NCI-H1092 (cell line): ENCODE measurements around the gene C1orf141.
"Not testable (repeated sequence)": the region's sequence is repeated elsewhere in the genome, so short reads cannot be mapped to it uniquely, and the experiment has no call there.

Experiments used
- DNase-seq: peaks from one replicate; lab custom pipeline; 2025; lab: John Stamatoyannopoulos, UW

C1orf141 gene

DNA sequence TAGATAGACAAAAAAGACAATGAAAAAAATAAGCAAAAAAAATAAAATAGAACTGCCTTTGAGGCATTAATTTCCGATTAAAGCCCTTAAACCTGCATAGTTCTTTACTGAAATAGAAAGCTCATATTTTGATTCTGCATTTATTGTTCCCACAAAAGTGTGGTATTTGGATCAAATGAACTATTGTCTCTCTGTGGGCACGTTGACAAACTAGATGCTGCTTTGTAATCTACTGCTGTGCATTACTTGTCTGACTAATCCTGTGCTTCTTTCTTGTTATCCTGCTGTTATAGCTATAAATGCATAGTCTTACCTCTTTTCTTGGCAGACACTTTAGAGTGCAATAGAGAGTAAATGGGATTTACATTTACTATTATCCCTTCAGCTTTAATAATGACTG lies 49.4 kb downstream of the C1orf141 start:
- DNase-seq, result no peak

DNA sequence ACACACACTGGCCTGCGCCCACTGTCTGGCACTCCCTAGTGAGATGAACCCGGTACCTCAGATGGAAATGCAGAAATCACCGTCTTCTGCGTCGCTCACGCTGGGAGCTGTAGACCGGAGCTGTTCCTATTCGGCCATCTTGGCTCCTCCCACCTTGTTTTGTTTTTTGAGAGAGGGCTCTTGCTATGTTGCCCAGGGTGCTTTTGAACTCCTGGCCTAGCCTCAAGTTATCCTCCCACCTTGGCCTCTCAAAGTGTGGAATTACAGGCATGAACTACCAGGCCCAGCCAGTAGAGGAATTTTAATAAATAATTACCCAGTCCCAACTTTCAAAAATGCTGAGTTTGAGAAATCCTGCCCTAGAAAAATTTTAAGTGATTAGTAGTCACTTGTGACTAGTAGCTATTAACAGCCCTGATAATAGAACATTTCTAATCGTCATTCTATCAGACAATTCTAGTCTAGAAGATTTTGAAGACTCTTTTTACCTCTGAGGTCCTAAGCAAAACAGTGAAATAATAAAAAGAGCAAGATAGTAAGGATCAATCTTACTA lies 49.9 kb downstream of the C1orf141 start:
- no peak for DNase-seq

DNA sequence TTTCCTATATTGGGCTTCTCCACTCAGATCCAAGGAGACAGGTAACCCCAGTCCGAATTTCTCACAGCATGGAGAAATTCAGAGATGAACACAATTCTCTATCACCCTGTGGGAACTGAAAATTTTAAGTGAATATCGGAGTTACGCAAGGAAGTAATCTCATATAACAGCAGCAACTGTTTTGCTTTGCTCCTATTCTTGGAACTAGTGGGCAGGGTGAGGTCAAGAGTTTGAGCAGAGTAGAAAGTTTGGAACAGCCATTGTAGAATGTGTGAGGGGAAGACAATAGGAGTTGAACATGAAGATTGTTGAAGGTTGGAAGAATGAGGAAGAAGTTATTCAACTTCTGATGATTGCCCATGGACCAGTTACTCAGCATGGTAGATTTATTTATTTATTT lies 56.5 kb downstream of the C1orf141 start:
- no peak for DNase-seq

DNA sequence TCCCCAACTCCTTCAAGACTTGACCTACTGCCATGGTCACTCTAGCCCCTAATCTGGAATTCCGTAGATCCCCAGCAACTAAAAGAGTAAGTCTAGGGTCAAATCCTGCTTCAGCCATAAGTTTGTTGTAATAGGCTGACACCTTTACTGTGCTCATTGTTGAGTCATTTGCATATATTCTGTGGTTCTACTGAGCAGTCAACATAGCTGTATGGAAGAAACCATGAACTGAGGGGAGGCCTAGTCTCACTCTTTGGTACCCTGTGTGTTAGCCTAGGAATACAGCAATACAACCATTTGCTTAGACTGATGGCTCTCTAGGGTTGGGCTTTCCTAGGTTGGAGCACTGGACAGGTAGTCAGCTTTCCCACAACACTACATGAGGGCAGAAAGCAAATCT lies 57.2 kb downstream of the C1orf141 start:
- DNase-seq, result no peak

DNA sequence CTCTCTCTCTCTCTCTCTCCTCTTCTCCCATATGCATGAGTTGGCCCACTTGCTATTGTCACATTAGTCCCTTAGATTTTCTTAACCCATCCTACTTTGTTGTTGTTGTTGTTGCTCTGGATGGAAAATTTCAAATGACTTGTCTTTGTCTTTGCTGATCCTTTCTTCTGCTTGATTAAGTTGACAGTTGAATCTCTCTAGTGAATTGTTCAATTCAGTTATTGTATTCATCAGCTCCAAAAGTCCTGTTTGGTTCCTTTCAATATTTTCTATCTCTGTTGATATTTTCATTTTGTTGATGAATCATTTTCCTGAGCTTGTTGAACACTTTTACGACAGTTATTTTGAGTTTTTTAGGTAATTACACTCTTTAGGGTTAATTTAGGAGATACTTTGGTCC lies 62.0 kb downstream of the C1orf141 start:
- no peak for DNase-seq

DNA sequence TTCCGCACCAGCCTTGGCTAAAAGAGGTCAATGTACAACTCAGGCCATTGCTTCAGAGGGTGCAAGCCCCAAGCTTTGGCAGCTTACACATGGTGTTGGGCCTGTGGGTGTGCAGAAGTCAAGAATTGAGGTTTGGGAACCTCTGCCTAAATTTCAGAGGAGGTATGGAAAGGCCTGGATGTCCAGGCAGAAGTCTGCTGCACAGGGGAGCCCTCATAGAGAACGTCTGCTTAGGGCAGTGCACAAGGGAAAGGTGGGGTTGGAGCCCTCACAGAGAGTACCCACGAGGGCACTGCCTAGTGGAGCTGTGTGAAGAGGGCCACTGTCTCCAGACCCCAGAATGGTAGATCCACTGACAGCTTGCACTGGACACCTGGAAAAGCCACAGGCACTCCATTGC lies 67.1 kb downstream of the C1orf141 start:
- DNase-seq, result not testable (repeated sequence)

DNA sequence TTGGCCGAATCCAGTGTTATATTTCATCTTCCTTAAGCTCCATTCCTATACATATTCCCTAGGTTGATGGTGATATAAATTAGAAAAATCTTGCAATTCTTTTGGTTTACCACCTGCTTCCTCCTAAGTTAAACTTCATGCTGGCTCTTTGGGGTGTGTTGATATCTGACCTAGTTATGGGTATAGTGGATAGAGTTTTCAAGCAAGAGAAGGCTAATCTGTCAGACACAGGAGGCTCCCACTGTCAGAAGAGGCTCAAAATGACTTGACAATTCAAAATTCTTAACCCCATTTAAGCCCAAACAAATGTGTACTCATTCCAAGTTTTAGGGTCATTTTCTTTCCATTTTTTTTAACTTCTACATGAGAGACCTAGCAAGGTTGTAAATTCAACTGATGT lies 72.4 kb downstream of the C1orf141 start:
- DNase-seq, result no peak

DNA sequence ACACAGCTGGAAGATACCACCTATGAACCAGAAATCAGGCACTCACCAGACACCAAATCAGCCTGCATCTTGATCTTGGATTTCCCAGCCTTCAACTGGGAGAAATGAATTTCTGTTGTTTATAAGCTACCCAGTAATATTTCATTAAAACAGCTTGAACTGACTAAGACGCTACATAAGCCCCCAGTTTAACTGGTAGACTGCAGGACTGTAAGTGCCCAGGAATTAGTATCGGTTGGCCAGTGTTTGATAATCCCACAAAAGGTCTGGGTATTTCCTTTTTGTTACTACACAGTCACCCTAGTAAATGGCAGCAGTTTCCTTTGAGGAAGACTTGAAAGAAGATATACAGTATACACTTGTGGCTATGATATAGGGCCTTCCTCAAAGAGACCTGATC lies 73.5 kb downstream of the C1orf141 start:
- no peak for DNase-seq

DNA sequence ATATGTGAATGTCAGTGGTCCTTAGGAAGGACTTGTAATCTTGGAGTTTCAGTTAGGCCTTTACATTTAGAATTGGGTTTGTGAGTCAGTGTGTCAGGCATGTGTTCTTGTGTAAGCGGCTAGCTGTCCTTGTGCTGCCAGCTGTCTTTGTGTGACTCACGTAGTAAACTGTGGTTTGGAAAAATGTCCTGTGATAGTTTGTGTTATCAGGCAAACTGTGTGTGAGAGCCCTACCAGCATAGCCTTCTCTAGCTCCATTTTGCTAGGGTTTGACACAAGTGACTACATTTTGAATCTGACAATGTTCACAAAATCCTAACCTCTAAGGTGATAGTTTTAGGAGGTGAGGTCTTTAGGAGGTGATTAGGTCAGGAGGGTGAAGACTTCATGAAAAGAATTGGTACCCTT lies 74.0 kb downstream of the C1orf141 start:
- no peak for DNase-seq

DNA sequence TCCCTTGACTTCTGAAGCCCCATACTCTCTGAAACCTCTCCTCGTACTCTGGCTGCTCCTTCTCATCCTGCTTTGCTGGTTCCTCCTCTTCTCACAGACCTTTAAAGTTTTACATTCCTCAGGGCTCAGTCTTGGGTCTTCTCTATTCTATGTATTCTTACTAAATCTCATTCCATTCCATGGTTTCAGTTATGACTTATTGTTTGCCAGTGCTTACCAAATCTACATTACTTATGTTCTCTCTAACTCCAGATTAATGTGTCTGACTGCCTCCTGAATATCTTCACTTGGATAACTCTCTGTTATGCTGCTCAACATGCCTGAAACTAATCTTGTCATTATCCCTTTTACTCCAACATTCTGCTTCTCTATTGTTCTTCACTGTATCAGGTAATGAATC lies 75.4 kb downstream of the C1orf141 start:
- no peak for DNase-seq

DNA sequence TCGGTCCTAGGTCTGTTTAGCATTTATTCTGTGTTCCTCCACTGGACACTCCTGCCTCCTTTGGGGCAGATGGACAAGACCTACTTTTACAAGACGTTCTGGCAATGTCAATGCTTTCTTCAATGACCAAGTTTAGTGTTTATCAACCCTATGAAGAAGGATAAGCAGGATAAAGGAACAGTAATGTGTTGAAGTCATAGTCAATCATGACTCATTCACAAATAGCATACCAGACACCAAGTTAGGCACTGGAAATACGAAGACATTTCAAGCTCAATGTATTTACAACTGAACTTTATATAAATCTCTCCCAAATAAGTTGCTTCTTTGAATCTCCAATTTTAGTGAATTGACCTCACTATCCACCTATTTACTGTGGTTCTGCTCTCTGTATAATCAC lies 76.0 kb downstream of the C1orf141 start:
- no peak for DNase-seq

DNA sequence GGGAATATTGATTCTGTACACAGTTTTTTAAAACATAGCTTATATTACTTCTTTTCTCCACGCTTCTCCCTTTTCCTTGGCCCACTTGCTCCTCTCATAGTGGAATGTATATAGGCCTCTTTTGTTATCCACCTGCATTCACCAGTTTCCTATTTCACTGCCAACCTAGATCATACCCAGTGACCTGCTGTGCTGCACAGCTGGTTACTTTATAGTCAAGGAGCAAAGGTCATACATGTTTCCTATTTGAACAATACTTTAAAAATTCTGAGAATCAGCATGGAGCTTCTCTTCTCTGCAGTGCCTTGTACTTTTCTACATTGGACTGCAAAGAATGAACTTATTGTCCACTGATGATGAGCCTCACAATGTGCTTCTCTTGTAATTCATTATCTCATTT lies 76.5 kb downstream of the C1orf141 start:
- no peak for DNase-seq

DNA sequence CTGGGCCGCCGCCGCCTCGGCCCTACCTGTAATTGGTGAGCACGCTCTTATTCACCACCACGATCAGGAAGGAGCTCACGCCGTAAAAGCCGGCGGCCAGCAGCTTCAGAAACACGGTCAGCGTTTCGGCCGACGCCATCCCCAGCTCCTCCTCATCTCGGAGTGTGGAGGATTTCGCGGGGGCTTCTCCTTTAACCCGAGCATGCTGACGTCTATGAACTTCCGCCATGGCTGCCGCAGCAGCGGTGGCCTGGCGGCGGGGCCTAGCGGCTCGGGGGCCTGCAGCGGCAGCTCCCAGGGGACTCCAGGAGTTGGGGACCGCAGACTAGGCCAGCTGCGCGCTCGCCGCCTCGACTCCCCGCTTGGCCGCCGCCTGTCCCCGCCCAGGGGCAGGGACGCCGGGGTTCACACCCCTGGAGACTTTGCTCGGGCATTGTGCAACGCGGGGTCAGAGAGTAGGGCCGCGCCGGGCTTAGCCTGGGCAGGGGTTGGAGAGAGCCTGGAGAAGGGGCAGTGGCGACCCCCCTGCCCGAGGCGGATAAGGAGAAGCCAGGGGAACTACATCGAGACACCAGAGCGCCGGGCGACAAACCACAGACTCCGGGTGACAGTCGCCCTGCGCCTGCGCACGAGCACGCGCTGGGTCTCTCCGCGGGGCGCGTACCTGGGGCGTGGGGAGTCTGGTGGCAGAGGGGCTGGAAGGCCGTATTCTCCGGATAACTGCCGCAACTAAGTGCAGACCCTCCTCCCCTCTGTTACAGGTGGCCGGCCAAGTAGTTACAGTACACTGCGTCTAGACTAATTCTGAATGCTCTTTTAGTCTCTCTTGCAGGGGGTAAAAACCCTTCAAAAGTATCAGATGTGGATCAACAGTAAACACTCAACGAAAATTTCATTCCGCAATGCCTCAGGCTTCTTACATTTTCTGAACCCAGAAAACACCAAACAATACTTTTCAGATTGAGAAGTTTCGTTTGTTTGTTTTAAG lies 80.7 kb downstream of the C1orf141 start, which contains the start of gene SLC35D1:
TSS of gene SLC35D1 (minus strand) at position 364 of the 988 bp plus-strand sequence. CDS start at position 229, 135 bp downstream.
- DNase-seq, result peak; percentile 43

DNA sequence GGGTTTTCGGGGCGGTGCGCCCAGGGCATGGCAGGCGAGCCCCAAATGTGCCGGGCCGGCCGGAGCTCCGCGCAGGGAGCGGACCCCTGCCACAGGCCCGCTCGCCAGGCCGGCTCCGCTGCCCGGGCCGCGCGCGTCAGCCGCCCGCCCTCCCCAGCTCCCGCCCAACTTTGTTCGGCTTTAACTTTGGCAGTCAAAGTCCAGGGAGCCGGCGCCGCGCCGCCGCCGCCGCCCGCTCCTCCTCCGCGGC lies 81.3 kb downstream of the C1orf141 start:
- no peak for DNase-seq

DNA sequence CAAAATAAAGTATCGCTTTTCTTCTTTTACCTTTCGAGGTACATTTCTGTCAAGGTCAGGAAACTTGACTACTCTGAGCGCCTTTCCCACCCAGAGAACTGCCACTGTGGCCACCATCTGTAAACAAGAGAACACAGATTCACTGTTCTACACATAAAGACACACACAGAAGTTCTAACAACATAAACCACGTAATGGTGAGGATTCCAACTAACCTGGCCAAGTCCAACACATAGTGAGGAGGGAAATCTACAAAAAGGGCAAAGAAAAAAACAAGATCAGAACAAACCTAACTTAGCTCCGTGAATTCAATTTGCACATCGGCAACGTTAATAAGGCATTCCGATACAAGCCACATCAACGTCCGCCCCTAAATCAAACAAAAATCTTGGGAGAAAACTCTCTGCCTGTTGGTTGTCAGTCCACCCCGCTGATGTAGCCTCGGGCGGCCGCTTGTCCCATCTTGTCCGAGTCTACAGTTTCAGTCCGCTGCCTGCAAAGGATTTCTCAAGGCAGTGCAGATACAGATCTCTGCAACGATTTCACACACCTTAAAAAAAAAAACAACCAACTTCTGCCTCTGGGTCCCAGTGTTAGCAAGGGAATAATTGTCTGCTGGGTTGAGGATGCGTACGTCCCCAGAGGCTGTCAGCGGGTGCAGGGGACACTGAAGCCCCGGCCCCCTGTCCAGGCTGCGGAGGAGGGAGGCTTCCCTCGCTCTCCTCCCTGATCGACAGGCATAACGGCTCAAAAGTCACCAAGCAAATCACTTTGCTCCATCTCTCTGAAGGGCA lies 81.8 kb downstream of the C1orf141 start:
- DNase-seq, result no peak

DNA sequence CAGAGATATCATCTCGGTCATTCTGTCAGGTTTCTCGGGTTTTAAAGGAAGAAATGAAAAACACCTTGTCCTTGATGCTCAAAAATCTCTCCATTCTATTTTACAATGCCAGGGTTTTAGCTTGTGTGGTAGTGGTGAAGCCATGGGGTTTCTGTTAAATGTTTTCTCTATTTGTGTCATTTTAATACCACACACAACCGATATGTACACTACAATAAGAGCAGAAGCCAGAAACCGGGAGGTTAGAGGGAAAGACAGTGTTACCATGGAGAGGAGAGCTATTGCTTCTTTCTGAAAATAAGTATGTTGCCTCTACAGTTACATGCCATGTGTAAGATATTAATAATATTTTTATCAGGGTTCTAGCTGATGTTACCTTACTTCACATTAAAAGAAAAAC lies 83.6 kb downstream of the C1orf141 start:
- no peak for DNase-seq

DNA sequence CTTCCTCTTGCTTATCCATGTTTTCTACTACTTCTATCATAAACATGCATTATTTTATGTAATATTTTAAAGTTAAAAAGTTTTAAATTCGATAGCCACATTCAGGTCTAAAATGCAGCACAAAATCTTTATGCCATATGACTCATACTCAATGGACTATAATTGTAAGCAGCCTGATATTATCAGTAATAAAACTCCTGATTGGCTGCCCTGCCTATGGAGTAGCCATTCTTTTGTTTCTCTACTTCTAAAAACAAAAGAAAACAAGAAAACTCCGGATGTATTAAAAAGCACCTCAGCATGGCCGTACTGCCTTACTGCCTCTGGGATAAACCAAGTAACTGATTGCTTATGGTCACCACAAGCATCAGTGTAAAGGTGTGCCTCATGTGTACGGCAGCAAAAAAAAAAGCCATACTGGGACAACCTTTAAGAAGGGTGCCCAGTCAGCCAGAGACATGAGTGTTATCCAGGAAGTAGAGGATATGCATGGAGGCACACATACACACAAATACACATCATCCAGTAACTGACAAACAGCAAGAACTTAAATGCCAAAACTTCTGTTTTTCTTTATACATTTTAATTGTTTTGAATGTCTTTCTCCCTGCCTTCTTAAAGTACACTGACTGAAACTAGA lies 90.0 kb downstream of the C1orf141 start:
- DNase-seq, result no peak

DNA sequence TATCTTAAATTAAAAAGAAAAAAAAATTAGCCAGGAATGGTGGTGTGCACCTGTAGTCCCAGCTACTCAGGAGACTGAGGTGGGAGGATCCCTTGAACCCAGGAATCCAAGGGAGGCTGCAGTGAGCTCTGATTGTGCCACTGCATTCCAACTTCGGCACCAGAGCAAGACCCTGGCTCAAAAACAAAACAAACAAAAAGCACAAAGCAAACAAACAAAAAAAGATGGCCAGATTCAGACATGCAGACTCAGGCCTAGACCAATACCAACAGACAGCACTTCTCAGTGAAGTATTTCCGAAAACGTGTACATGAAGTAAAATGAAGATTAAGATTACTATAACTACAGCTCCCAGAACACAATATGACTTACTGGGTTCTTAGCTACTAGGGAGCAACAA lies 91.4 kb downstream of the C1orf141 start:
- DNase-seq, result no peak
